OCI-LY1 (cell line): ENCODE results near the gene PIGV.

Experiments used
- H2AFZ ChIP-seq: fragments of 200-600 bp; sonication (generic), shearing (Covaris generic); 2 replicates; pipeline ENCODE4 v1.6.0; 2014; ENCODE audit warnings: antibody characterized with exemption, mild to moderate bottlenecking, low read length
- H3F3A ChIP-seq: fragments of 200-600 bp; sonication (generic), shearing (Covaris generic); 2 replicates; pipeline ENCODE4 v1.6.0; 2014; ENCODE audit warnings: mild to moderate bottlenecking, antibody characterized with exemption, low read length, moderate library complexity; ENCODE audit not compliant: insufficient read depth
- H3K27ac ChIP-seq: fragments of 200-600 bp; sonication (generic); 2 replicates; pipeline ENCODE4 v1.5.1; 2014; ENCODE audit warnings: low read length, mixed run types, mild to moderate bottlenecking, low read depth; ENCODE audit not compliant: poor library complexity, severe bottlenecking
- H3K27me3 ChIP-seq: fragments of 200-600 bp; sonication (generic); 2 replicates; pipeline ENCODE4 v1.6.0; 2014; ENCODE audit warnings: antibody characterized with exemption, mild to moderate bottlenecking, low read length, moderate library complexity; ENCODE audit not compliant: insufficient read depth
- H3K36me3 ChIP-seq: fragments of 200-600 bp; sonication (generic); 2 replicates; pipeline ENCODE4 v1.6.1; 2014; ENCODE audit warnings: mild to moderate bottlenecking, antibody characterized with exemption, low read length, moderate library complexity, mixed read lengths; ENCODE audit not compliant: insufficient read depth
- H3K4me1 ChIP-seq: fragments of 200-600 bp; sonication (generic); 2 replicates; pipeline ENCODE4 v1.5.1; 2014; ENCODE audit warnings: mild to moderate bottlenecking, low read length, moderate library complexity; ENCODE audit not compliant: insufficient read depth, severe bottlenecking
- H3K4me2 ChIP-seq: fragments of 200-600 bp; sonication (generic), shearing (Covaris generic); 2 replicates; pipeline ENCODE4 v1.6.1; 2014; ENCODE audit warnings: low read length
- H3K4me3 ChIP-seq: fragments of 200-600 bp; sonication (generic); 2 replicates; pipeline ENCODE4 v1.5.1; 2014; ENCODE audit warnings: low read length, low read depth, mild to moderate bottlenecking, mixed read lengths; ENCODE audit not compliant: poor library complexity, severe bottlenecking
- H3K79me2 ChIP-seq: fragments of 200-600 bp; shearing (Covaris generic); 2 replicates; pipeline ENCODE4 v1.6.1; 2016; ENCODE audit warnings: mixed run types, low read length, mixed read lengths; ENCODE audit not compliant: insufficient read depth
- H3K9ac ChIP-seq: fragments of 200-600 bp; sonication (generic), shearing (Covaris generic); 2 replicates; pipeline ENCODE4 v1.6.1; 2014; ENCODE audit warnings: mild to moderate bottlenecking, low read length, mixed read lengths
- H3K9me2 ChIP-seq: fragments of 200-600 bp; sonication (generic), shearing (Covaris generic); 2 replicates; pipeline ENCODE4 v1.6.1; 2014; ENCODE audit warnings: low read depth, mild to moderate bottlenecking, low read length, mixed read lengths
- H3K9me3 ChIP-seq: fragments of 200-600 bp; shearing (Covaris generic); 2 replicates; pipeline ENCODE4 v1.6.1; 2014; ENCODE audit warnings: low read length, mixed read lengths
- H4K20me1 ChIP-seq: fragments of 200-600 bp; sonication (generic), shearing (Covaris generic); 2 replicates; pipeline ENCODE4 v1.6.0; 2016; ENCODE audit warnings: mild to moderate bottlenecking, low read length; ENCODE audit not compliant: insufficient read depth
- CTCF ChIP-seq: fragments of 200-600 bp; sonication (generic), shearing (Covaris generic); IDR thresholded peaks from 2 replicates; pipeline ENCODE4 v1.5.1; 2017; ENCODE audit warnings: mild to moderate bottlenecking, antibody characterized with exemption, low read length, moderate library complexity, mixed read lengths
- EZH2 ChIP-seq: fragments of 200-600 bp; sonication (generic), shearing (Covaris generic); IDR thresholded peaks from 2 replicates; pipeline ENCODE4 v1.8.0; 2017; ENCODE audit warnings: borderline replicate concordance, mixed run types, mild to moderate bottlenecking, antibody characterized with exemption, low read length, moderate library complexity, mixed read lengths

The PIGV gene

GRCh38 chr1:26788515-26788785 is 700 bp downstream of the PIGV start:
- Histone ChIP-seq H3K4me3 (peak overlapping the region; percentile 79), H3K36me3 (peaks cover 3% of the 10 kb centered on the region; the same call in 1 of the 2 replicates), H3K4me1 (peaks cover 51% of the 10 kb centered on the region), H3K4me2 (peak overlapping the region; percentile 82), H3K27me3 (no peaks in the 10 kb centered on the region), H4K20me1 (no peaks in the 10 kb centered on the region), H3F3A (peaks cover 7% of the 10 kb centered on the region; the same call in 1 of the 2 replicates), H3K9me3 (no peaks in the 10 kb centered on the region), H2AFZ (no peak overlapping the region), H3K9me2 (no peaks in the 10 kb centered on the region), H3K27ac (peak overlapping the region; percentile 96), H3K79me2 (no peaks in the 10 kb centered on the region), H3K9ac (peak overlapping the region; percentile 97)
- no peak for TF ChIP-seq CTCF
- TF ChIP-seq EZH2: no peak

- peak overlapping the region; percentile 79 for H3K4me3 ChIP-seq
- H3K27me3 ChIP-seq: no peaks in the 10 kb centered on the region
- H2AFZ ChIP-seq: no peak overlapping the region
- peaks cover 2% of the 10 kb centered on the region; the same call in 1 of the 2 replicates for H3K36me3 ChIP-seq
- no peaks in the 10 kb centered on the region for H3K9me3 ChIP-seq
- TF ChIP-seq CTCF: peak; percentile 95
- TF ChIP-seq EZH2: no peak
- peaks cover 45% of the 10 kb centered on the region for H3K4me1 ChIP-seq
- H3F3A ChIP-seq: peaks cover 5% of the 10 kb centered on the region; the same call in 1 of the 2 replicates
- H3K9ac ChIP-seq: peak overlapping the region; percentile 97
- peak overlapping the region; percentile 96 for H3K27ac ChIP-seq
- peak overlapping the region; percentile 82 for H3K4me2 ChIP-seq
- H3K79me2 ChIP-seq: no peaks in the 10 kb centered on the region
- H3K9me2 ChIP-seq: no peaks in the 10 kb centered on the region
- no peaks in the 10 kb centered on the region for H4K20me1 ChIP-seq
Observed at GRCh38 chr1:26788836-26789611, 1.3 kb downstream of the PIGV start.

GRCh38 chr1:26789612-26789865 is 1.8 kb downstream of the PIGV start:
- no peak overlapping the region for H3K27ac ChIP-seq
- no peaks in the 10 kb centered on the region for H4K20me1 ChIP-seq
- H2AFZ ChIP-seq: no peak overlapping the region
- H3K4me2 ChIP-seq: peak overlapping the region; percentile 82
- no peaks in the 10 kb centered on the region for H3K79me2 ChIP-seq
- no peaks in the 10 kb centered on the region for H3K9me3 ChIP-seq
- peaks cover 5% of the 10 kb centered on the region; the same call in 1 of the 2 replicates for H3F3A ChIP-seq
- H3K36me3 ChIP-seq: peaks cover 7% of the 10 kb centered on the region; the same call in 1 of the 2 replicates
- H3K9me2 ChIP-seq: no peaks in the 10 kb centered on the region
- no peak overlapping the region for H3K4me3 ChIP-seq
- H3K4me1 ChIP-seq: peaks cover 40% of the 10 kb centered on the region
- TF ChIP-seq CTCF (no peak), EZH2 (no peak)
- no peaks in the 10 kb centered on the region for H3K27me3 ChIP-seq
- H3K9ac ChIP-seq: no peak overlapping the region
